ENCODE results near the gene ROCK1. TPM values are rescaled to one million over a fixed set of nuclear protein-coding genes. Genes with fewer than 3 reads are reported as not detected.

Gene ROCK1
- total RNA-seq, 1 donor from 2014 or later = 67.0 TPM

GRCh38 chr18:21118806-21119205, 7.2 kb upstream of the ROCK1 start:
- intact Hi-C loops (cut with DNase I) = no loop called here
- no peaks in the 10 kb centered on the region for H3K27me3 ChIP-seq
- no peak overlapping the region for H3K4me3 ChIP-seq
- ATAC-seq = no peak
- DNase-seq = no peak
- peaks cover 13% of the 10 kb centered on the region for H3K4me1 ChIP-seq
- H3K36me3 ChIP-seq = no peaks in the 10 kb centered on the region
- H3K9me3 ChIP-seq = no peaks in the 10 kb centered on the region
- no peak overlapping the region for H3K27ac ChIP-seq
- no peak for TF ChIP-seq CTCF (IDR thresholded peaks at IDR 0.05)

- no peak for TF ChIP-seq CTCF (IDR thresholded peaks at IDR 0.05)
- no peaks in the 10 kb centered on the region for H3K36me3 ChIP-seq
- H3K27me3 ChIP-seq = no peaks in the 10 kb centered on the region
- no peak overlapping the region for H3K4me3 ChIP-seq
- intact Hi-C loops (cut with DNase I) = no loop called here
- peaks cover 13% of the 10 kb centered on the region for H3K4me1 ChIP-seq
- DNase-seq (no peak), ATAC-seq (peak; percentile 93)
- no peaks in the 10 kb centered on the region for H3K9me3 ChIP-seq
- peak overlapping the region; percentile 69 for H3K27ac ChIP-seq
These were observed 6.0 kb upstream of the ROCK1 start for GRCh38 chr18:21117409-21118131.

DNA sequence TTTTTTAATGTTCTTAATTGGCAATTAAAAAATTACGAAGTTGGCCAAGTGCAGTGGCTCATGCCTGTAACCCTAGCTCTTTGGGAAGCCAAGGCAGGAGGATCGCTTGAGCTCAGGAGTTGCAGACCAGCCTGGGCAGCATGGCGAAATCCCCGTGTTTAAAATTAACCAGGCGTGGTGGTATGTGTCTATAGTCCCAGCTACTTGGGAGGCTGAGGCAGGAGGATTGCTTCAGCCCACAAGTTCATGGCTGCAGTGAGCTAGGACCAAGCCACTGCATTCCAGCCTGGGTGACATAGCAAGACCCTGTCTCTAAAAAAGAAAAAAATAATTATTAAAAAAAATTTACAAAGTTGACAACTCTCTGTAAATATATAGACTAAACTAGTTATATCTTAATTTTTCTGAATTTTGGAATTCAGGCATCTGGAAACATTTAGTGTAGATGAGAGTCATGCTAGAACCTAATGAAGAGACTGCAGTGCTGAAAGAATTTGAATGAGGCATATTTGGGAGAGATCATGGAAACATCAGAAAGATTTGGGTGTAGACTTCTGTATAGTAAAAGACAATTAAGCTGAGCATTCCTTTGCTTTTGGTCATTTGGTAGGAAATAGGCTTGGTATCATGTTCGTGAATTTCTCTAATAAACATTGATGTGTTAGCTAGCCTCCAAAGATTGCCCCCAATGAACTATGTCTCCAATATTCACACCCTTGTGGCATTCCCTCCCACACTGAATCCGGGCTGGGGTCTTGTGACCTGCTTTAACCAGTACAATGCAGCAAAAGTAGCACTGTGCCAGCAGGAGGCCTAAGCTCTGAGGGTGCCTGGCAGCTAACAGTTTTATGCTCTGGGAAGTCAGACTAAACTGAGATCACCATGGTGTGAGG, 4.2 kb upstream of the ROCK1 start:
- no peak for ATAC-seq
- no peak for TF ChIP-seq CTCF (IDR thresholded peaks at IDR 0.05)
- H3K36me3 ChIP-seq = no peaks in the 10 kb centered on the region
- DNase-seq = peak; percentile 67
- H3K4me1 ChIP-seq = peaks cover 13% of the 10 kb centered on the region
- no peak overlapping the region for H3K27ac ChIP-seq
- no peak overlapping the region for H3K4me3 ChIP-seq
- no peaks in the 10 kb centered on the region for H3K27me3 ChIP-seq
- no peaks in the 10 kb centered on the region for H3K9me3 ChIP-seq
- intact Hi-C loops (cut with DNase I) = no loop called here

DNA sequence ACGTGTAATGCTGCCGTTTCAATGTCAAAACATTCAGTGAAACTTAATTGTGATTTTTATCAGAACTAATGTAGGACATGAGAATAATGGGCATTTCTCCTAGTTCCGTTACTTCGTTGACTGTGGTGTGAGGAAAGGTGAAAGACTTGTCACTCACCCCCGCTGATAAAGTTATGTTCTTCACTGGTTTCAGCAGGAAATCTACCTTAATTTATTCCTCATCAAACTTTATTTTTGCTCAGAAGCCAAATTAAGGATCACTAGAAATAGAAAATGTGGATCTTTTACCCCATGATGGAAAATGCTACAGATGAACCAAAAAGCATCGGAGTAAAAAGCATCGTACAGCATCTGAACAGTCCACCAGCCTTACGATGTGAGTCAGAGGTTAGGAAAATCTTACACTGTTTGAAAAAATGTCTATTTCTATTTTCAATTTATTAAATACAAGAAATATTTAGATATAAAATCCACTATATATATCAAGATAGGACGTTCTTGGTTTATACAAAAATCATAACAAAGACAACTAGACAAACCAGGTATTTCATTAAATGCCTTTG, 1.0 kb upstream of the ROCK1 start:
- intact Hi-C loops (cut with DNase I) = no loop called here
- H3K9me3 ChIP-seq = no peaks in the 10 kb centered on the region
- H3K4me3 ChIP-seq = peak overlapping the region; percentile 96
- DNase-seq = no peak
- ATAC-seq = no peak
- H3K4me1 ChIP-seq = peaks cover 26% of the 10 kb centered on the region
- no peaks in the 10 kb centered on the region for H3K27me3 ChIP-seq
- H3K36me3 ChIP-seq = no peaks in the 10 kb centered on the region
- no peak for TF ChIP-seq CTCF (IDR thresholded peaks at IDR 0.05)
- H3K27ac ChIP-seq = peak overlapping the region; percentile 91

DNA sequence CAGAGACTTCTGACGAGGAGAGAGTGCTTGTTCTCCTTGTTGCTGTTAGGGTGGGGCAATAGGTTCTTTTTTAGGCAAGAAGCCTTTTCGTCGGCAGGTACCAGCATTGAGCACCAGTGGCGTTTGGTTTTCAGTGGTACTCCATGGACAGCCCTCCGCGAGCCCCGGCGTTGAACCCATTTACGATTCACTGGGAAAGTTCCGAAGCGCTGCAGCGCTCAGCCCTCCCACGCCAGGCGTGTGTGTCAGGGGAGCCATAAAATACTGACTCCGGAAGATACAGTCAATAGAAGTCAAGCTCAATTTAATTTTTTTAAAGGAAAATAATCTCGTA, 494 bp upstream of the ROCK1 start:
- H3K27me3 ChIP-seq = no peaks in the 10 kb centered on the region
- peak overlapping the region; percentile 91 for H3K27ac ChIP-seq
- peaks cover 26% of the 10 kb centered on the region for H3K4me1 ChIP-seq
- H3K9me3 ChIP-seq = no peaks in the 10 kb centered on the region
- peak overlapping the region; percentile 96 for H3K4me3 ChIP-seq
- no peak for TF ChIP-seq CTCF (IDR thresholded peaks at IDR 0.05)
- no peaks in the 10 kb centered on the region for H3K36me3 ChIP-seq
- DNase-seq = no peak
- ATAC-seq = peak; percentile 41
- intact Hi-C loops (cut with DNase I) = no loop called here

Data from upper lobe of right lung (tissue), 1 donor.